ENCODE measurements around the gene HDAC8.
A peak's percentile ranks its signal among the peaks of the same experiment; 100 is the strongest.
"Not testable (repeated sequence)": the region's sequence is repeated elsewhere in the genome, so short reads cannot be mapped to it uniquely, and the experiment has no call there.

HDAC8 gene

DNA sequence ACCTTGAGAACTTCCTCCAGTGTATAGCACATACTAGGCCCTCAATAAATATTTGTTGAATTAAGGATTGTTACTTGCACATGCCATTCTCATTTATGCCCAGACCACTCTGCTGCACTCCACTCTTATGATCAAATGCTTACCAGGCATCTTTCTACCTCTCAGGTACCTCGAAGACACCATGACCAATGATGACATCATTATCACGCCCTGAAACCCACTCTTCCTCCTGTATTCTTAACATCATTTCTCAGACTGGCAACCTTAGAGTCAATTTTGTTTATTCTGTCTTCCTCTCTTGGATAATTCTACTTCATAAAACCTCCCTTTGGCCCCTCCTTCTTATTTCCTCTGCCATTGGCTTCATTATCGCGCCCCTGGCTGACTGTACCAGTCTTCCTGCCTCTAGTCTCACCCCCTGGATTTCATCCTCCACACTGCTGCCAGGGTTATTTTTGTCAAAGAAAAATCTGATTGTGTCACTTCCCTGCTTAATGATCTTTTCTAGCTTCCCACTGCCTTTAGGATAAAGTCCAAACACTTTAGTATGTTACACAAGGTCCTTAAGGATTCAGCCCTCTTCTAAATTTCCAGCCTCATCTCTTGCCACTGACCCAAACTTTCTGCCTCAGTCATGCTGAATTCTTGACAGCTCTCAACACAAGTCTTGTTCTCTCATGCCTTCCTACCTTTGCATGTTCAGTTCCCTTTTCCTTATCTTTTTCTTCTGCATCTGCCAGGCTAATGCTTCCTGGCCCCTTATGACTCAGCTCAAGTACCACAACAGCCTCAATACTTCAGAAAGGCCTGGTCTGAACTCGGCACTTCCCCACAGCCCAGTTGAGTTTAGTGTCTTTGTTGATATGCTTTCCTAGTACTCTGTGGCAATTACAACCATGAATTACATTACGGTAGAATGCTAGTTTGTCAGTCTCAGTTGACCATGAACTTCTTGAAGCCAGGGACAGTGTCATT, 45.8 kb downstream of the HDAC8 start:
- H3K27ac ChIP-seq = no peak overlapping the region
- TF ChIP-seq ZFX (IDR thresholded peaks at IDR 0.05; ENCODE audit: borderline replicate concordance) = no peak
- TF ChIP-seq, protein P1, sequence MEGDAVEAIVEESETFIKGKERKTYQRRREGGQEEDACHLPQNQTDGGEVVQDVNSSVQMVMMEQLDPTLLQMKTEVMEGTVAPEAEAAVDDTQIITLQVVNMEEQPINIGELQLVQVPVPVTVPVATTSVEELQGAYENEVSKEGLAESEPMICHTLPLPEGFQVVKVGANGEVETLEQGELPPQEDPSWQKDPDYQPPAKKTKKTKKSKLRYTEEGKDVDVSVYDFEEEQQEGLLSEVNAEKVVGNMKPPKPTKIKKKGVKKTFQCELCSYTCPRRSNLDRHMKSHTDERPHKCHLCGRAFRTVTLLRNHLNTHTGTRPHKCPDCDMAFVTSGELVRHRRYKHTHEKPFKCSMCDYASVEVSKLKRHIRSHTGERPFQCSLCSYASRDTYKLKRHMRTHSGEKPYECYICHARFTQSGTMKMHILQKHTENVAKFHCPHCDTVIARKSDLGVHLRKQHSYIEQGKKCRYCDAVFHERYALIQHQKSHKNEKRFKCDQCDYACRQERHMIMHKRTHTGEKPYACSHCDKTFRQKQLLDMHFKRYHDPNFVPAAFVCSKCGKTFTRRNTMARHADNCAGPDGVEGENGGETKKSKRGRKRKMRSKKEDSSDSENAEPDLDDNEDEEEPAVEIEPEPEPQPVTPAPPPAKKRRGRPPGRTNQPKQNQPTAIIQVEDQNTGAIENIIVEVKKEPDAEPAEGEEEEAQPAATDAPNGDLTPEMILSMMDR (IDR thresholded peaks at IDR 0.05) = no peak

GRCh38 chrX:72498782-72499181, 73.9 kb downstream of the HDAC8 start:
- no peak overlapping the region for H3K27ac ChIP-seq

DNA sequence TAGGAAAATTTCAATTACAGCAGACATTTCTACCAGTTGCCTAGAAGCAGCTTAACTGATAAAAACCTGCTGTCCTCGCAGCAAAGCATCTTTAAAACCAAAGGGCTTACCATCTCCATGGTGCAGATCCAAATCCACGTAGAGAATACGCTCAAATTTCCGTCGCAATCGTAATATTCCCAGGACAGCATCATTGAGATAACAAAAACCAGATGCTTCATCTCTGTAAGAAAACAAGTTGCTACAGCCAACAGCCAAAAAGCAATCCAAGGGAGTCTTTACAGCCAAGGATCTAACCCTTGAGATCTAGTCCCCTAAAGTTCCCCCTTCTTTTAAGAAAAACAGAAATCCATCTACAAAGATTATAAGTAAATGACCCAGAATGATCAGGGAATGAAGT, 77.6 kb downstream of the HDAC8 start:
- TF ChIP-seq, protein P1 (IDR thresholded peaks at IDR 0.05) = no peak
- TF ChIP-seq ZFX (IDR thresholded peaks at IDR 0.05; ENCODE audit: borderline replicate concordance) = no peak

More at GRCh38 chrX:72498782-72499181, 73.9 kb downstream of the HDAC8 start:
- TF ChIP-seq, protein P1 (IDR thresholded peaks at IDR 0.05) = no peak
- no peak for TF ChIP-seq ZFX (IDR thresholded peaks at IDR 0.05; ENCODE audit: borderline replicate concordance)

GRCh38 chrX:72492499-72492898, 80.1 kb downstream of the HDAC8 start:
- no peak for TF ChIP-seq ZFX (IDR thresholded peaks at IDR 0.05; ENCODE audit: borderline replicate concordance)
- TF ChIP-seq, protein P1 (IDR thresholded peaks at IDR 0.05) = no peak
- no peak overlapping the region for H3K27ac ChIP-seq

More for the DNA sequence above, 77.6 kb downstream of the HDAC8 start:
- no peak overlapping the region for H3K27ac ChIP-seq

GRCh38 chrX:72490221-72490620, 82.4 kb downstream of the HDAC8 start:
- H3K27ac ChIP-seq = not testable (repeated sequence)

DNA sequence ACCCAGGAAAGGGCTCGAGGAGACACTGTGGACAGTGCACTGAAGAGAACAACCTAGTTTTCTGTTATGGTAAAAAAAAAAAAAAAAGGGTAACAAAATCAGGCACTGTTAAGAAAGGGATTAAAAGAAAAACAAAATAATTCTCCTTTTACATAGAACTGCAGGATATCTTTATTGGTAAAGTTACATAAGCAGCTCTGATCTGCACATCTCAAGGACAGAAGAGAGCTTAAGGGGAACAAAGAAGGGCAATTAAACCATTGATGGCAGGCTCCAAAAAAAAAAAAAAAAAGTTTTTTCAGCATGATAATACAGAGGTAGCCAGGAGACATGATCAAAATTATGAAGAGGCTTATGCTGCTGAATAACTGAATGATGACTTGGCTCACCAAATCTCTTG, 85.0 kb downstream of the HDAC8 start:
- TF ChIP-seq ZFX (IDR thresholded peaks at IDR 0.05; ENCODE audit: borderline replicate concordance) = no peak
- TF ChIP-seq, protein P1 (IDR thresholded peaks at IDR 0.05) = no peak
- H3K27ac ChIP-seq = no peak overlapping the region

DNA sequence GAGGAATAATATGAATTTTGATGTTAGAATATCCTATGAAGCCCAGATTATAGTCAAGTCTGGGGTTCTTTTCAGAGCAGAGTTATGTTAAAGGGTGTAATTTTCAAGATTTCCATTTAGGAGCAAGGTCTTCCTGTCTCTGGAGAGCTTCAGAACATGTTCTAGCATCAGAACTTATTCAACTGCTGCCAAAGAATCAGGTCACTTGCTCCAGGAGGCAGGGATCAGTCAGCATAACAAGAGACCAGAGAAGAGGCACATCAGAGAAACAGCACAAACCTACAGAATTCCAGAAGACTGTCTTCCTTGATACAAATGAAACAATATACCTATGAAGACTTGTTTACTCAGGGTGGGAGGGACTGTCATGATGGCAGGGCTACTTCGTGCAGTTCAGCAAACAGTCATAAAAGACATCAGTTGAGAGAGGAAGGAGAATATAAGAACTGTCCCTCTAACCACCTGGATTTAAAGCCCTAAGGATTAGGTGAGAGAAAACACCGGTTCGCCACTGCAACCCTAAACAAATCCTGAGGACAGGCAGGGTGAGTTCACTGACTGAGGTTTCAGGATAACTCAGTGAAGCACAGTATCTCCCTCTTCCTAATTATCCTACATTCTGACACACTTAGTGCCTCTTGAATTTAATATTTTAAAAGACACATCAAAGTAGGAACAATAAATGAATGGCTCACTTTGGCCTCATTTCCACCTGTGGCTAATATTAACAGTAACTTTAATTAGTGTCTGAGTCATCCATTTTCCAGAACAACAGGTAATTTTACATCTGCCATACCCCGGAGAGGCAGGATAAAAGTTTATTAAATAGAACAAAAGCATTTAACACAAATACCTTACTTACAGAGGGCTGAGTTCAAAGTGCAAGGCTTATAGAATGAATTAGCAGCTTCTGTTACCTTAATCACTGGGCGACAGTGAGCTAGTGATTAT, 93.0 kb downstream of the HDAC8 start:
- H3K27ac ChIP-seq = peak overlapping the region; percentile 64
- TF ChIP-seq ZFX (IDR thresholded peaks at IDR 0.05; ENCODE audit: borderline replicate concordance) = no peak
- TF ChIP-seq, protein P1 (IDR thresholded peaks at IDR 0.05) = no peak
